HG03039 (cell line): ENCODE data around the gene CFAP77.

Experiments used
- ATAC-seq: cut with Tn5 transposase; IDR thresholded peaks from one replicate; pipeline ENCODE4 v1.9.1; 2021; ENCODE audit warnings: mild to moderate bottlenecking, moderate library complexity; ENCODE audit not compliant: unreplicated experiment

Gene CFAP77

GRCh38 chr9:132590318-132591182, 180.5 kb downstream of the CFAP77 start:
- no peak for ATAC-seq

- ATAC-seq: no peak
Observed at GRCh38 chr9:132591244-132591643, 181.2 kb downstream of the CFAP77 start.

GRCh38 chr9:132591751-132592314, 181.8 kb downstream of the CFAP77 start:
- ATAC-seq: no peak

- ATAC-seq: no peak
Observed at GRCh38 chr9:132592451-132592850, 182.4 kb downstream of the CFAP77 start.

GRCh38 chr9:132594412-132594811, 184.4 kb downstream of the CFAP77 start:
- ATAC-seq: no peak

- no peak for ATAC-seq
Observed at GRCh38 chr9:132595319-132595718, 185.3 kb downstream of the CFAP77 start.

GRCh38 chr9:132596200-132596599, 186.2 kb downstream of the CFAP77 start:
- no peak for ATAC-seq

GRCh38 chr9:132597073-132597775, 187.2 kb downstream of the CFAP77 start:
- no peak for ATAC-seq

- ATAC-seq: no peak
Observed at GRCh38 chr9:132600326-132600984, 190.4 kb downstream of the CFAP77 start.

GRCh38 chr9:132602207-132602606, 192.2 kb downstream of the CFAP77 start:
- ATAC-seq: no peak

- ATAC-seq: no peak
Observed at GRCh38 chr9:132605387-132605786, 195.4 kb downstream of the CFAP77 start.

- ATAC-seq: no peak
Observed at GRCh38 chr9:132606066-132606465, 196.1 kb downstream of the CFAP77 start.

GRCh38 chr9:132609184-132609583, 199.2 kb downstream of the CFAP77 start:
- ATAC-seq: no peak

- no peak for ATAC-seq
Observed at GRCh38 chr9:132609829-132610228, 199.8 kb downstream of the CFAP77 start.

- ATAC-seq: no peak
Observed at GRCh38 chr9:132610661-132611060, 200.7 kb downstream of the CFAP77 start.

- no peak for ATAC-seq
Observed at GRCh38 chr9:132614324-132614723, 204.3 kb downstream of the CFAP77 start.

GRCh38 chr9:132615774-132616173, 205.8 kb downstream of the CFAP77 start:
- no peak for ATAC-seq

- ATAC-seq: no peak
Observed at GRCh38 chr9:132616725-132617124, 206.7 kb downstream of the CFAP77 start.

- ATAC-seq: no peak
Observed at GRCh38 chr9:132622159-132622558, 212.1 kb downstream of the CFAP77 start.
